ENCODE data around the gene FAM53B. TPM values are rescaled to one million over a fixed set of nuclear protein-coding genes. Genes with fewer than 3 reads are reported as not detected.

Gene FAM53B
- total and polyA plus RNA-seq, 12 donors, result 11.6 to 42.9 (median 29.1) TPM

- ATAC-seq, result peak; percentile 62 to 92 (median 80)
- H3K4me3 ChIP-seq, result peak overlapping the region in 8 of 10 donors; percentile 2 to 31 (median 24)
- peak; percentile 87 for DNase-seq
Measured at GRCh38 chr10:124736491-124737136, 7.6 kb downstream of the FAM53B start.

GRCh38 chr10:124735491-124736286, 8.5 kb downstream of the FAM53B start:
- 76 to 80% methylated on average over 15 of the region's 15 CpGs for WGBS, 2 donors
- DNase-seq (no peak), ATAC-seq (peak in 1 of 8 donors; percentile 13)
- H3K27me3 ChIP-seq, result no peaks in the 10 kb centered on the region
- peaks cover 64 to 100% (median 100%) of the 10 kb centered on the region in 9 donors for H3K4me1 ChIP-seq
- peak overlapping the region in 8 of 10 donors; percentile 2 to 31 (median 24) for H3K4me3 ChIP-seq
- TF ChIP-seq, protein P1, sequence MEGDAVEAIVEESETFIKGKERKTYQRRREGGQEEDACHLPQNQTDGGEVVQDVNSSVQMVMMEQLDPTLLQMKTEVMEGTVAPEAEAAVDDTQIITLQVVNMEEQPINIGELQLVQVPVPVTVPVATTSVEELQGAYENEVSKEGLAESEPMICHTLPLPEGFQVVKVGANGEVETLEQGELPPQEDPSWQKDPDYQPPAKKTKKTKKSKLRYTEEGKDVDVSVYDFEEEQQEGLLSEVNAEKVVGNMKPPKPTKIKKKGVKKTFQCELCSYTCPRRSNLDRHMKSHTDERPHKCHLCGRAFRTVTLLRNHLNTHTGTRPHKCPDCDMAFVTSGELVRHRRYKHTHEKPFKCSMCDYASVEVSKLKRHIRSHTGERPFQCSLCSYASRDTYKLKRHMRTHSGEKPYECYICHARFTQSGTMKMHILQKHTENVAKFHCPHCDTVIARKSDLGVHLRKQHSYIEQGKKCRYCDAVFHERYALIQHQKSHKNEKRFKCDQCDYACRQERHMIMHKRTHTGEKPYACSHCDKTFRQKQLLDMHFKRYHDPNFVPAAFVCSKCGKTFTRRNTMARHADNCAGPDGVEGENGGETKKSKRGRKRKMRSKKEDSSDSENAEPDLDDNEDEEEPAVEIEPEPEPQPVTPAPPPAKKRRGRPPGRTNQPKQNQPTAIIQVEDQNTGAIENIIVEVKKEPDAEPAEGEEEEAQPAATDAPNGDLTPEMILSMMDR (IDR thresholded peaks at IDR 0.05), result no peak
- intact Hi-C loops (cut with DNase I), result loop anchor here in 6 of 10 donors (2.0 to 10.0 kb wide), 5 partner anchors 33 to 103 kb away; no protein-coding TSS in a partner anchor
- H3K36me3 ChIP-seq, result peaks cover 0 to 5% (median 0%) of the 10 kb centered on the region in 9 donors
- peak overlapping the region; percentile 50 to 85 (median 82) for H3K27ac ChIP-seq
- no peaks in the 10 kb centered on the region for H3K9me3 ChIP-seq

More at GRCh38 chr10:124736491-124737136, 7.6 kb downstream of the FAM53B start:
- WGBS, 2 donors, result 16 to 19% methylated on average over 11 of the region's 11 CpGs
- Histone ChIP-seq H3K9me3 (no peaks in the 10 kb centered on the region), H3K27me3 (no peaks in the 10 kb centered on the region), H3K4me1 (peaks cover 70 to 100% (median 100%) of the 10 kb centered on the region in 9 donors), H3K27ac (peak overlapping the region; percentile 50 to 85 (median 82)), H3K36me3 (peaks cover 0 to 5% (median 0%) of the 10 kb centered on the region in 9 donors)
- intact Hi-C loops (cut with DNase I), result loop anchor here in 6 of 10 donors (2.0 to 10.0 kb wide), 5 partner anchors 34 to 104 kb away; no protein-coding TSS in a partner anchor
- TF ChIP-seq, protein P1 (IDR thresholded peaks at IDR 0.05), result peak in 1 of 9 donors; percentile 32

GRCh38 chr10:124734311-124735166, 9.6 kb downstream of the FAM53B start:
- intact Hi-C loops (cut with DNase I), result loop anchor here in 5 of 10 donors (5.0 to 10.0 kb wide), 4 partner anchors 32 to 102 kb away; no protein-coding TSS in a partner anchor

More at GRCh38 chr10:124734311-124735166, 9.6 kb downstream of the FAM53B start:
- Histone ChIP-seq H3K27me3 (no peaks in the 10 kb centered on the region), H3K36me3 (peaks cover 0 to 5% (median 0%) of the 10 kb centered on the region in 9 donors), H3K4me3 (no peak overlapping the region), H3K27ac (peak overlapping the region; percentile 67 to 85 (median 80)), H3K4me1 (peaks cover 57 to 100% (median 98%) of the 10 kb centered on the region in 9 donors), H3K9me3 (no peaks in the 10 kb centered on the region)
- DNase-seq (no peak), ATAC-seq (no peak)
- TF ChIP-seq, protein P1 (IDR thresholded peaks at IDR 0.05), result no peak
- WGBS, 2 donors, result 91 to 92% methylated on average over 16 of the region's 16 CpGs
